Left lung (tissue), 10 donors: Measurements from ENCODE around the gene HACL1. TPM values are rescaled to one million over a fixed set of nuclear protein-coding genes. Genes with fewer than 3 reads are reported as not detected.

Experiments
- ATAC-seq: fragments of 200-7000 bp; cut with Tn5 transposase; one replicate; pipeline ENCODE4 v1.9.1; 2020; ENCODE audit warnings: moderate library complexity
- DNase-seq, 4 donors: peaks; one replicate each; pipeline ENCODE4 v3.0.0-alpha.2; 2013 to 2020
- H3K27ac ChIP-seq, 2 donors: fragments of 200-600 bp; sonication (generic) in 1 of 2; one replicate each; pipeline versions ENCODE4 v1.5.0 to v1.8.0; 2020 to 2021
- H3K27me3 ChIP-seq, 2 donors: fragments of 200-600 bp; sonication (generic) in 1 of 2; one replicate each; pipeline versions ENCODE4 v1.5.0 to v1.8.0; 2020 to 2021
- H3K36me3 ChIP-seq, 2 donors: fragments of 200-600 bp; sonication (generic) in 1 of 2; one replicate each; pipeline versions ENCODE4 v1.5.0 to v1.8.0; 2020 to 2021
- H3K4me1 ChIP-seq, 2 donors: fragments of 200-600 bp; one replicate each; pipeline ENCODE4 v1.8.0; 2021
- H3K4me3 ChIP-seq, 2 donors: fragments of 200-600 bp; sonication (generic) in 1 of 2; one replicate each; pipeline versions ENCODE4 v1.5.0 to v1.8.0; 2020 to 2021; ENCODE audit warnings: mild to moderate bottlenecking in 1 of 2
- H3K9me3 ChIP-seq, 2 donors: fragments of 200-600 bp; sonication (generic) in 1 of 2; one replicate each; pipeline versions ENCODE4 v1.5.0 to v1.8.0; 2020 to 2021
- intact Hi-C, 2 donors: fragments of 100-400 bp; cut with DNase I; formaldehyde crosslinking; loops; one replicate each; pipeline versions ENCODE4 v1.11.2 to v1.14.2; 2022
- polyA plus RNA-seq, 6 donors: library from polyadenylated mRNA; unstranded; fragments of 120-200 nt; gene quantifications; one replicate each; pipeline ENCODE4 v1.2.1, GENCODE V29; 2013; ENCODE audit not compliant: insufficient read length in 6 of 6
- total RNA-seq, 2 donors: library from RNA; stranded (reverse); fragmentation: NEBNext Ultra II Directional; extraction: Animal tissue kit (Norgen Biotek cat#: 25700); gene quantifications; one replicate each; pipeline ENCODE4 v1.2.1, GENCODE V29; 2021
- TF ChIP-seq, protein P1 (sequence below), 2 donors: fragments of 200-600 bp; sonication (generic) in 1 of 2; IDR thresholded peaks; one replicate each; pipeline versions ENCODE4 v1.5.0 to v1.8.0; 2021; ENCODE audit warnings: antibody characterized with exemption in 2 of 2
- donor health status: DM: no; HTN: yes; CAD: no.
- donor health status: DM: no; HTN: no; CAD: no.

Gene HACL1
- total and polyA plus RNA-seq, 8 donors = 15.5 to 24.6 (median 19.0) TPM

DNA sequence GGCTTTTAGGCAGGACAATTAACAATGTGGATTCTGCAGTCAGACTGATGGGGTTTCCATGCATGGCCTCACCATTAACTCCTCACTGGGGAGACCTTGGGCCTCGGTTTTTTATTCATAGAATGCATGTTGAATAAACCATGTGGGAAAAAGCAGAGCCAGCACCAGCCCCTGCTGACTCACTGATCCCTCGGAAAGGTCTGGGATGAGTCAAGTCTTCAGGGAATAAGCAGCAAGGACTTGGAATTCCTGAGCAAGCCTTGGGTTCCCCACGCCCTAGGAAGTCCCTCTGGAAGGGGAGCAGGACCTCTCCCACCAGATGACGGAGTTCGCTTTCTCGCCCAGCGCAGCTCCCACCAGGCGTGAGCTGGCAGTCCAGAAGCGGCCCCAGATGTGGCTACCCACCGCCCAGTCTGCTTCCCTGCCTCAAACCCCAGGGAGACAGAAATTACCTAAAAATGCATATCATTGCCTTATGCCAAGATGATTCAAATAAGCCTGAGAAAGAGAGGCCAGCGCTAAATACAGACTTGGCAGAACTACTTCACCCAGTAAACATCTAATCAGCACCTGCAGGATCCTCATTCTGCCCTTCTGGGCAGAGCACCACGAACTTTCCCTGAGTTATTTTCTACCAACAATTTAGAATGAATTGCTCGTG is 45.6 kb upstream of the HACL1 start:
- intact Hi-C loops = no loop called here
- H3K27me3 ChIP-seq = no peaks in the 10 kb centered on the region
- H3K4me3 ChIP-seq = no peak overlapping the region
- DNase-seq = peak in 1 of 4 donors; percentile 40
- H3K4me1 ChIP-seq = peaks cover 14 to 27% of the 10 kb centered on the region in 2 donors
- TF ChIP-seq, protein P1, sequence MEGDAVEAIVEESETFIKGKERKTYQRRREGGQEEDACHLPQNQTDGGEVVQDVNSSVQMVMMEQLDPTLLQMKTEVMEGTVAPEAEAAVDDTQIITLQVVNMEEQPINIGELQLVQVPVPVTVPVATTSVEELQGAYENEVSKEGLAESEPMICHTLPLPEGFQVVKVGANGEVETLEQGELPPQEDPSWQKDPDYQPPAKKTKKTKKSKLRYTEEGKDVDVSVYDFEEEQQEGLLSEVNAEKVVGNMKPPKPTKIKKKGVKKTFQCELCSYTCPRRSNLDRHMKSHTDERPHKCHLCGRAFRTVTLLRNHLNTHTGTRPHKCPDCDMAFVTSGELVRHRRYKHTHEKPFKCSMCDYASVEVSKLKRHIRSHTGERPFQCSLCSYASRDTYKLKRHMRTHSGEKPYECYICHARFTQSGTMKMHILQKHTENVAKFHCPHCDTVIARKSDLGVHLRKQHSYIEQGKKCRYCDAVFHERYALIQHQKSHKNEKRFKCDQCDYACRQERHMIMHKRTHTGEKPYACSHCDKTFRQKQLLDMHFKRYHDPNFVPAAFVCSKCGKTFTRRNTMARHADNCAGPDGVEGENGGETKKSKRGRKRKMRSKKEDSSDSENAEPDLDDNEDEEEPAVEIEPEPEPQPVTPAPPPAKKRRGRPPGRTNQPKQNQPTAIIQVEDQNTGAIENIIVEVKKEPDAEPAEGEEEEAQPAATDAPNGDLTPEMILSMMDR (IDR thresholded peaks at IDR 0.05) = no peak
- no peaks in the 10 kb centered on the region for H3K9me3 ChIP-seq
- peak; percentile 81 for ATAC-seq
- H3K27ac ChIP-seq = peak overlapping the region; percentile 51 to 57
- H3K36me3 ChIP-seq = no peaks in the 10 kb centered on the region

DNA sequence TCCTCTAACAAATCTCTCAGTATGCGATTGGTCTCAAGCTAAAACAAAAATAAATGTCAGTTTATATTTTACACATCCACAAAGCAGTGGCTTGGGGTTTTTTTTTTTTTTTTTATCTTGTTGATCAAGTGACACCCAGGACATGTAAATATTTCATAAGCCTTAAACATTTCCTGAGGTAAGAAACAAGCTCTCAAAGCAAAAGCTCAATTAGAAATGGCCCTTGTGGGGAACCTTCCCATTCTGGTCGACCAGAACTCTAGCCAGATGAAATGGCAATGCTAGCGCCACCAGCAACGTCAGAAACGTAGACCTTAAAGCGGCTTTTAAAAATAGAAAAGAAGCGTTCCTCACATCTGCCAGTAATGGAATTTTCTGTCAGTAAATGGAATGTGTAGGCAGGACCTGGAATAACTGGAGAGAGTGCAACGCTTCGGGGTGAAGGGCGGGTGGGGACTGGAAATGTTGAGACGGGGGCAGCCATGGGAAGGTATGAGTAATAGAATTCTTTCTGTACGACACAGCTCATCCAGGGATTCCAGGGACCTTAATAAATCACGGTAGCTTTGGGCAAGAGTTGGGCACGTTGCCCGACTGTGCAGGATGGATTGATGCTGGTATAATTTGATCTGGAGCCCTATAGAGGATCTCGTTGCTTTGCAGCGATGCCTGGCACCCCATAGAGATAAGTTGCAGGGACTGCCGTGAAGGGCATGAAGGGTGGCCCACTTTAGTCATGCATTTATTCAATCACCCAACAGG is 44.6 kb upstream of the HACL1 start:
- TF ChIP-seq, protein P1 (IDR thresholded peaks at IDR 0.05) = no peak
- H3K27ac ChIP-seq = no peak overlapping the region
- H3K4me3 ChIP-seq = no peak overlapping the region
- intact Hi-C loops = no loop called here
- peak; percentile 34 for ATAC-seq
- no peaks in the 10 kb centered on the region for H3K9me3 ChIP-seq
- no peak for DNase-seq
- H3K36me3 ChIP-seq = no peaks in the 10 kb centered on the region
- peaks cover 14 to 27% of the 10 kb centered on the region in 2 donors for H3K4me1 ChIP-seq
- H3K27me3 ChIP-seq = no peaks in the 10 kb centered on the region

DNA sequence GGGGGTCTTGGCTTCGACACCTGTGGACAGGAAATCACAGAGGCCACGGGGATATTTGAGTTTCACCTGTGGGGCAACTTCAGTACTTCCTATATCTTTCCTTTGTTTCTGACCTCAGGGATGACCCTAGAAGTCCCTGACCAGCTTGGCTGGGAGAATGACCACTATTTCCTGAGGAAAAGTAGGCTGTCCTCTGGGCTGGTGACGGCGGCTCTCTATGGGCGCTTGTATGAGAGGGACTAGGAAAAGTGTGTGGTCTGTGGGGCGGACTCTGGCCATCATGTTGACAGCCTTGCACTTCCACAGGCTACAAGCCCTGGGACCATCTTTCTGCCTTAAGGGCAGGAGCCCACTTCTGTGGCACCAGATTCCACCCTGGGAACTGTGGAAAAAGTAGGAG is 43.9 kb upstream of the HACL1 start:
- intact Hi-C loops = no loop called here
- no peak for DNase-seq
- ATAC-seq = no peak
- Histone ChIP-seq H3K4me3 (no peak overlapping the region), H3K36me3 (no peaks in the 10 kb centered on the region), H3K27me3 (no peaks in the 10 kb centered on the region), H3K27ac (no peak overlapping the region), H3K9me3 (no peaks in the 10 kb centered on the region), H3K4me1 (peaks cover 14 to 27% of the 10 kb centered on the region in 2 donors)
- TF ChIP-seq, protein P1 (IDR thresholded peaks at IDR 0.05) = no peak

DNA sequence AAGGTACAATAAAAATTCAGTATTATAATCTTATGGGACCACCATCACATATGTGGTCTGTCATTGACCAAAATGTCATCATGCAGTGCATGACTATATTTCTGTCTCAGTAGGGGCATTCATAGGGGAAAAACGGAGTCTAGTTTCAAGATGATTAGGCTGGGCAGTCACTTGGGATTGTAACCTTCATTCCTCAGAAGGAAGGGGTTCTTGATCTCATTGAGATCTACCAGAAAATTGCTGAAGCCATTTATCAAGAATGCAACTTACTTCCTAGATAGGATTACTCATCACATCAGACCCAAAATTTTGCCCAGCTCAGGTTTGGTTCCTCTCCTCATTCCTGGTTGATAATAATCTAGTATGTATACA is 37.5 kb upstream of the HACL1 start:
- Histone ChIP-seq H3K9me3 (no peaks in the 10 kb centered on the region), H3K4me3 (no peak overlapping the region), H3K4me1 (peaks cover 14 to 20% of the 10 kb centered on the region in 2 donors), H3K36me3 (no peaks in the 10 kb centered on the region), H3K27me3 (no peaks in the 10 kb centered on the region), H3K27ac (no peak overlapping the region)
- TF ChIP-seq, protein P1 (IDR thresholded peaks at IDR 0.05) = no peak
- intact Hi-C loops = no loop called here
- ATAC-seq (no peak), DNase-seq (no peak)

DNA sequence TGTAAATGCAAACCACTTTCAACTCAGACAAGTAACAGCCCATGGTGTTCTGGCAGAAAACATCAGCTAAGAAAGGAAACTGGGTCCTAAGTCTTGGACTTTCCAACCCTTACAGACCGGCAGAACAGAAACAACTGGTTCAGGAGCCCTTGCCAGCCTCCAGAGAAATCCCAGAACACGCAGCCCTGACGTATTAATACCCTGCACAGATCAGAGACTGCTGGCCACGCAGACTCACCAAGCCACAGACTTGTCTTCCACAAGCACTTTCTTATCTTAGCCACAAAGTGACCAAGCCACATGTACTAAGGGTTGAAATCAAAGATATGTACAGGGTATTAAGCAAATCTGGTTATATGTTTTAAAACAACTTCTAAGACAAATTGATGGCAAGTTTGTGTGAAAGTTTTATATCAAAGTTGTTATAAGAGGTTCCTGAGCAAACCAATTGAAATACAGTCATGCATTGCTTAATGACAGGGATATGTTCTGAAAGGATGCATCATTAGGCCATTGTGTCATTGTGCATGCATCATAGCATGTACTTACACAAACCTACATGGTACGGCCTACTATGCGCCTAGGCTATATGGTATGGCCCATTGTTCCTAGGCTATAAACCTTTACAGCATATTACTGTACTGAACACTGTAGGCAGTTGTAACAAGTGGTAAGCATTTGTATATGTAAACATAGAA is 37.0 kb upstream of the HACL1 start:
- DNase-seq (no peak), ATAC-seq (no peak)
- Histone ChIP-seq H3K4me3 (no peak overlapping the region), H3K27me3 (no peaks in the 10 kb centered on the region), H3K36me3 (no peaks in the 10 kb centered on the region), H3K27ac (no peak overlapping the region), H3K4me1 (peaks cover 14 to 20% of the 10 kb centered on the region in 2 donors), H3K9me3 (no peaks in the 10 kb centered on the region)
- intact Hi-C loops = no loop called here
- TF ChIP-seq, protein P1 (IDR thresholded peaks at IDR 0.05) = no peak
